ENCODE data around the gene GALNT13.

DNA sequence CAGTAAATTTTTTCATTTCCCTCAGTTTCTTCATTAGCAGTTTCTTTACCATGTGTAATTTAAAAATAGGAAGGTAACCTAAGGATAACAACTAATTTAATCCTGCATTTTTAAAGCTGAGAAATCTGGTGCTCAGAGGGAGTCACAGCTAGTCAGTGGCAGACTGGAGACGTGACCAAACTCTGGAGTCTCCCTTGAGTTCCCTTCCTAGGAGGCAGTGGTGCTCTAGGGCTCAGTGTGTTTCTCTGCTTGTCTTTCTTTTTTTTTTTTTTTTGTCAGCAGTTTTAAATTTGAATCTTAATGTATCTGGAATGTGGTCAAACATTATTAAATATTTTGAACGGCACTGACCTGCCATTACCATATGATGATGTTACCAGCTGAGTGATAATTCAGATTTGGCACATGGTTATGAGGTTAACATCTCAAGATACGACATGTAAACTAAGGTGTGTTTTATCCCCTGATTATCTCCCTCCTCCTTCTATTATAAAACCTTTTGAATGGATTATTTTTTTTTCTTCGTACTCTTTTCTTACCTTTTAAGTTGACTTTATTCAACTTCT is 226.2 kb downstream of the GALNT13 start:
- TF ChIP-seq, protein P1, sequence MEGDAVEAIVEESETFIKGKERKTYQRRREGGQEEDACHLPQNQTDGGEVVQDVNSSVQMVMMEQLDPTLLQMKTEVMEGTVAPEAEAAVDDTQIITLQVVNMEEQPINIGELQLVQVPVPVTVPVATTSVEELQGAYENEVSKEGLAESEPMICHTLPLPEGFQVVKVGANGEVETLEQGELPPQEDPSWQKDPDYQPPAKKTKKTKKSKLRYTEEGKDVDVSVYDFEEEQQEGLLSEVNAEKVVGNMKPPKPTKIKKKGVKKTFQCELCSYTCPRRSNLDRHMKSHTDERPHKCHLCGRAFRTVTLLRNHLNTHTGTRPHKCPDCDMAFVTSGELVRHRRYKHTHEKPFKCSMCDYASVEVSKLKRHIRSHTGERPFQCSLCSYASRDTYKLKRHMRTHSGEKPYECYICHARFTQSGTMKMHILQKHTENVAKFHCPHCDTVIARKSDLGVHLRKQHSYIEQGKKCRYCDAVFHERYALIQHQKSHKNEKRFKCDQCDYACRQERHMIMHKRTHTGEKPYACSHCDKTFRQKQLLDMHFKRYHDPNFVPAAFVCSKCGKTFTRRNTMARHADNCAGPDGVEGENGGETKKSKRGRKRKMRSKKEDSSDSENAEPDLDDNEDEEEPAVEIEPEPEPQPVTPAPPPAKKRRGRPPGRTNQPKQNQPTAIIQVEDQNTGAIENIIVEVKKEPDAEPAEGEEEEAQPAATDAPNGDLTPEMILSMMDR (CRISPR knock-in tag; IDR thresholded peaks at IDR 0.05): no peak
- no peak for TF ChIP-seq RBM39 (IDR thresholded peaks at IDR 0.05; ENCODE audit: low read depth, low read length, poor library complexity, severe bottlenecking)
- no peak for TF ChIP-seq ZNF720 (CRISPR knock-in tag; IDR thresholded peaks at IDR 0.05)
- TF ChIP-seq NFYB (CRISPR knock-in tag; IDR thresholded peaks at IDR 0.05): no peak
- TF ChIP-seq, protein P2, sequence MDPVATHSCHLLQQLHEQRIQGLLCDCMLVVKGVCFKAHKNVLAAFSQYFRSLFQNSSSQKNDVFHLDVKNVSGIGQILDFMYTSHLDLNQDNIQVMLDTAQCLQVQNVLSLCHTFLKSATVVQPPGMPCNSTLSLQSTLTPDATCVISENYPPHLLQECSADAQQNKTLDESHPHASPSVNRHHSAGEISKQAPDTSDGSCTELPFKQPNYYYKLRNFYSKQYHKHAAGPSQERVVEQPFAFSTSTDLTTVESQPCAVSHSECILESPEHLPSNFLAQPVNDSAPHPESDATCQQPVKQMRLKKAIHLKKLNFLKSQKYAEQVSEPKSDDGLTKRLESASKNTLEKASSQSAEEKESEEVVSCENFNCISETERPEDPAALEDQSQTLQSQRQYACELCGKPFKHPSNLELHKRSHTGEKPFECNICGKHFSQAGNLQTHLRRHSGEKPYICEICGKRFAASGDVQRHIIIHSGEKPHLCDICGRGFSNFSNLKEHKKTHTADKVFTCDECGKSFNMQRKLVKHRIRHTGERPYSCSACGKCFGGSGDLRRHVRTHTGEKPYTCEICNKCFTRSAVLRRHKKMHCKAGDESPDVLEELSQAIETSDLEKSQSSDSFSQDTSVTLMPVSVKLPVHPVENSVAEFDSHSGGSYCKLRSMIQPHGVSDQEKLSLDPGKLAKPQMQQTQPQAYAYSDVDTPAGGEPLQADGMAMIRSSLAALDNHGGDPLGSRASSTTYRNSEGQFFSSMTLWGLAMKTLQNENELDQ (CRISPR knock-in tag; IDR thresholded peaks at IDR 0.05; ENCODE audit: borderline replicate concordance): no peak
- TF ChIP-seq ZMAT3 (CRISPR knock-in tag; conservative IDR thresholded peaks at IDR 0.05): no peak
- TF ChIP-seq ZSCAN12 (CRISPR knock-in tag; IDR thresholded peaks at IDR 0.05): no peak
- TF ChIP-seq POLR2AphosphoS5 (IDR thresholded peaks at IDR 0.05; ENCODE audit: low read depth, low read length): no peak
- no peak for TF ChIP-seq MED13 (CRISPR knock-in tag; IDR thresholded peaks at IDR 0.05)
- TF ChIP-seq ZNF674 (CRISPR knock-in tag; IDR thresholded peaks at IDR 0.05; ENCODE audit: low read depth): no peak
